Hippocampal formation (tissue), 2 donors: ENCODE measurements around the gene THADA.

ENCODE experiments used
- DNase-seq, 2 donors: peaks; one replicate each; lab custom pipeline; 2025; lab: John Stamatoyannopoulos, UW

Gene THADA

GRCh38 chr2:43444989-43445645 is 150.7 kb downstream of the THADA start:
- DNase-seq: no peak

GRCh38 chr2:43443282-43443681 is 152.6 kb downstream of the THADA start:
- DNase-seq: no peak

- DNase-seq: no peak
Observed at GRCh38 chr2:43441195-43441594, 154.6 kb downstream of the THADA start.

- DNase-seq: no peak
Observed at GRCh38 chr2:43438858-43439655, 156.8 kb downstream of the THADA start.

- no peak for DNase-seq
Observed at GRCh38 chr2:43438342-43438741, 157.5 kb downstream of the THADA start.

- DNase-seq: no peak
Observed at GRCh38 chr2:43437363-43437762, 158.5 kb downstream of the THADA start.

- no peak for DNase-seq
Observed at GRCh38 chr2:43436431-43436830, 159.4 kb downstream of the THADA start.

GRCh38 chr2:43435746-43436145 is 160.1 kb downstream of the THADA start:
- no peak for DNase-seq

- no peak for DNase-seq
Observed at GRCh38 chr2:43430489-43430888, 165.3 kb downstream of the THADA start.

- no peak for DNase-seq
Observed at GRCh38 chr2:43429369-43429768, 166.5 kb downstream of the THADA start.

GRCh38 chr2:43427032-43427424 is 168.8 kb downstream of the THADA start:
- DNase-seq: no peak

- DNase-seq: peak; percentile 14 to 56
Observed at GRCh38 chr2:43426305-43427031, 169.4 kb downstream of the THADA start.

- DNase-seq: no peak
Observed at GRCh38 chr2:43425659-43426058, 170.2 kb downstream of the THADA start.

- DNase-seq: no peak
Observed at GRCh38 chr2:43424262-43425207, 171.3 kb downstream of the THADA start.

- DNase-seq: no peak
Observed at GRCh38 chr2:43423941-43424261, 171.9 kb downstream of the THADA start.

GRCh38 chr2:43421194-43421593 is 174.6 kb downstream of the THADA start:
- DNase-seq: no peak

GRCh38 chr2:43420389-43420801 is 175.4 kb downstream of the THADA start:
- no peak for DNase-seq

GRCh38 chr2:43419876-43420275 is 176.0 kb downstream of the THADA start:
- DNase-seq: no peak

GRCh38 chr2:43419243-43419642 is 176.6 kb downstream of the THADA start:
- no peak for DNase-seq

GRCh38 chr2:43418680-43419079 is 177.2 kb downstream of the THADA start:
- no peak for DNase-seq

GRCh38 chr2:43417300-43417699 is 178.5 kb downstream of the THADA start:
- no peak for DNase-seq

- DNase-seq: no peak
Observed at GRCh38 chr2:43415592-43415991, 180.2 kb downstream of the THADA start.
